ENCODE measurements around the gene MAP2K3.
"Not testable (repeated sequence)": the region's sequence is repeated elsewhere in the genome, so short reads cannot be mapped to it uniquely, and the experiment has no call there.

The MAP2K3 gene

GRCh38 chr17:21304551-21305151, 20.1 kb downstream of the MAP2K3 start:
- H3K4me1 ChIP-seq (ENCODE audit: control insufficient read depth, insufficient read depth, low read depth, low read length); DNase-seq; H4K91ac ChIP-seq (ENCODE audit: low read length); H2BK12ac ChIP-seq (ENCODE audit: low read length in 2 of 2); H3K27ac ChIP-seq (ENCODE audit: low read length, poor library complexity, severe bottlenecking); H3K18ac ChIP-seq (ENCODE audit: low read depth in 1 of 2, low read length in 2 of 2); H3K4ac ChIP-seq (ENCODE audit: low read depth in 1 of 2, low read length in 2 of 2); H2BK15ac ChIP-seq (ENCODE audit: low read depth, poor library complexity, severe bottlenecking); H3K14ac ChIP-seq (ENCODE audit: low read length in 2 of 2); H3K4me2 ChIP-seq (ENCODE audit: low read length, poor library complexity, severe bottlenecking); H2AK5ac ChIP-seq (ENCODE audit: low read length, severe bottlenecking); H3K9ac ChIP-seq (ENCODE audit: low read length); H4K8ac ChIP-seq (ENCODE audit: low read length); H2BK5ac ChIP-seq (ENCODE audit: low read depth, low read length, poor library complexity, severe bottlenecking); H3K9me3 ChIP-seq (ENCODE audit: control insufficient read depth, low read length); H3K27me3 ChIP-seq (ENCODE audit: control insufficient read depth in 1 of 2, insufficient read depth in 1 of 2, low read length in 2 of 2); H3K23ac ChIP-seq (ENCODE audit: low read length in 2 of 2); H2AFZ ChIP-seq (ENCODE audit: low read depth, low read length); H2BK120ac ChIP-seq (ENCODE audit: low read depth, low read length); H3K4me3 ChIP-seq (ENCODE audit: insufficient read depth in 1 of 2, low read depth in 1 of 2, low read length in 2 of 2): not testable (repeated sequence)
- peaks cover 70 to 84% of the 10 kb centered on the region in 2 experiments for H3K36me3 ChIP-seq (ENCODE audit: control insufficient read depth in 1 of 2, insufficient read depth in 2 of 2, low read depth in 1 of 2, low read length in 2 of 2)
- H3K79me1 ChIP-seq (replicated peaks; ENCODE audit: low read length, poor library complexity, severe bottlenecking) = peaks cover 10% of the 10 kb centered on the region
- 84% methylated on average over 17 of the region's 17 CpGs for WGBS

GRCh38 chr17:21305431-21306180, 21.1 kb downstream of the MAP2K3 start:
- not testable (repeated sequence) for H3K18ac ChIP-seq (ENCODE audit: low read depth in 1 of 2, low read length in 2 of 2); H2BK120ac ChIP-seq (ENCODE audit: low read depth, low read length); DNase-seq; H3K4me2 ChIP-seq (ENCODE audit: low read length, poor library complexity, severe bottlenecking); H4K8ac ChIP-seq (ENCODE audit: low read length); H3K9ac ChIP-seq (ENCODE audit: low read length); H3K23ac ChIP-seq (ENCODE audit: low read length in 2 of 2); H3K4ac ChIP-seq (ENCODE audit: low read depth in 1 of 2, low read length in 2 of 2); H3K4me1 ChIP-seq (ENCODE audit: control insufficient read depth, insufficient read depth, low read depth, low read length); H2BK15ac ChIP-seq (ENCODE audit: low read depth, poor library complexity, severe bottlenecking); H2AK5ac ChIP-seq (ENCODE audit: low read length, severe bottlenecking); H3K27me3 ChIP-seq (ENCODE audit: control insufficient read depth in 1 of 2, insufficient read depth in 1 of 2, low read length in 2 of 2); H4K91ac ChIP-seq (ENCODE audit: low read length); H3K14ac ChIP-seq (ENCODE audit: low read length in 2 of 2); H2BK5ac ChIP-seq (ENCODE audit: low read depth, low read length, poor library complexity, severe bottlenecking); H3K9me3 ChIP-seq (ENCODE audit: control insufficient read depth, low read length); H3K4me3 ChIP-seq (ENCODE audit: insufficient read depth in 1 of 2, low read depth in 1 of 2, low read length in 2 of 2); H3K79me1 ChIP-seq (replicated peaks; ENCODE audit: low read length, poor library complexity, severe bottlenecking); H2BK12ac ChIP-seq (ENCODE audit: low read length in 2 of 2); H2AFZ ChIP-seq (ENCODE audit: low read depth, low read length); H3K27ac ChIP-seq (ENCODE audit: low read length, poor library complexity, severe bottlenecking)
- peaks cover 65 to 83% of the 10 kb centered on the region in 2 experiments for H3K36me3 ChIP-seq (ENCODE audit: control insufficient read depth in 1 of 2, insufficient read depth in 2 of 2, low read depth in 1 of 2, low read length in 2 of 2)
- WGBS = 94% methylated on average over 8 of the region's 20 CpGs

- not testable (repeated sequence) for H3K14ac ChIP-seq (ENCODE audit: low read length in 2 of 2)
- 90% methylated on average over 7 of the region's 8 CpGs for whole genome bisulfite sequencing
Observed at GRCh38 chr17:21306611-21307272, 22.2 kb downstream of the MAP2K3 start.

GRCh38 chr17:21307273-21307625, 22.7 kb downstream of the MAP2K3 start:
- H3K4me1 ChIP-seq (ENCODE audit: control insufficient read depth, insufficient read depth, low read depth, low read length); H3K4me2 ChIP-seq (ENCODE audit: low read length, poor library complexity, severe bottlenecking); H3K18ac ChIP-seq (ENCODE audit: low read depth in 1 of 2, low read length in 2 of 2); H3K14ac ChIP-seq (ENCODE audit: low read length in 2 of 2); H3K4me3 ChIP-seq (ENCODE audit: insufficient read depth in 1 of 2, low read depth in 1 of 2, low read length in 2 of 2); H2AFZ ChIP-seq (ENCODE audit: low read depth, low read length); H2BK120ac ChIP-seq (ENCODE audit: low read depth, low read length); H2BK15ac ChIP-seq (ENCODE audit: low read depth, poor library complexity, severe bottlenecking); H3K79me1 ChIP-seq (replicated peaks; ENCODE audit: low read length, poor library complexity, severe bottlenecking); DNase-seq; H3K27ac ChIP-seq (ENCODE audit: low read length, poor library complexity, severe bottlenecking); H3K4ac ChIP-seq (ENCODE audit: low read depth in 1 of 2, low read length in 2 of 2); H2AK5ac ChIP-seq (ENCODE audit: low read length, severe bottlenecking); H3K23ac ChIP-seq (ENCODE audit: low read length in 2 of 2); H4K91ac ChIP-seq (ENCODE audit: low read length); H4K8ac ChIP-seq (ENCODE audit: low read length); H3K27me3 ChIP-seq (ENCODE audit: control insufficient read depth in 1 of 2, insufficient read depth in 1 of 2, low read length in 2 of 2); H2BK5ac ChIP-seq (ENCODE audit: low read depth, low read length, poor library complexity, severe bottlenecking); H2BK12ac ChIP-seq (ENCODE audit: low read length in 2 of 2); H3K9ac ChIP-seq (ENCODE audit: low read length); H3K9me3 ChIP-seq (ENCODE audit: control insufficient read depth, low read length): not testable (repeated sequence)
- 33% methylated on average over 1 of the region's 5 CpGs for WGBS
- peaks cover 62 to 80% of the 10 kb centered on the region in 2 experiments for H3K36me3 ChIP-seq (ENCODE audit: control insufficient read depth in 1 of 2, insufficient read depth in 2 of 2, low read depth in 1 of 2, low read length in 2 of 2)

More at GRCh38 chr17:21306611-21307272, 22.2 kb downstream of the MAP2K3 start:
- H3K4ac ChIP-seq (ENCODE audit: low read depth in 1 of 2, low read length in 2 of 2); H3K27ac ChIP-seq (ENCODE audit: low read length, poor library complexity, severe bottlenecking); H2AFZ ChIP-seq (ENCODE audit: low read depth, low read length); H3K18ac ChIP-seq (ENCODE audit: low read depth in 1 of 2, low read length in 2 of 2); H3K79me1 ChIP-seq (replicated peaks; ENCODE audit: low read length, poor library complexity, severe bottlenecking); H4K91ac ChIP-seq (ENCODE audit: low read length); H3K4me3 ChIP-seq (ENCODE audit: insufficient read depth in 1 of 2, low read depth in 1 of 2, low read length in 2 of 2); H3K9me3 ChIP-seq (ENCODE audit: control insufficient read depth, low read length); H3K27me3 ChIP-seq (ENCODE audit: control insufficient read depth in 1 of 2, insufficient read depth in 1 of 2, low read length in 2 of 2); H4K8ac ChIP-seq (ENCODE audit: low read length); H3K4me1 ChIP-seq (ENCODE audit: control insufficient read depth, insufficient read depth, low read depth, low read length); H3K23ac ChIP-seq (ENCODE audit: low read length in 2 of 2); H2BK15ac ChIP-seq (ENCODE audit: low read depth, poor library complexity, severe bottlenecking); H3K9ac ChIP-seq (ENCODE audit: low read length); H2BK5ac ChIP-seq (ENCODE audit: low read depth, low read length, poor library complexity, severe bottlenecking); H2BK12ac ChIP-seq (ENCODE audit: low read length in 2 of 2); H2AK5ac ChIP-seq (ENCODE audit: low read length, severe bottlenecking); H3K4me2 ChIP-seq (ENCODE audit: low read length, poor library complexity, severe bottlenecking); DNase-seq; H2BK120ac ChIP-seq (ENCODE audit: low read depth, low read length): not testable (repeated sequence)
- H3K36me3 ChIP-seq (ENCODE audit: control insufficient read depth in 1 of 2, insufficient read depth in 2 of 2, low read depth in 1 of 2, low read length in 2 of 2) = peaks cover 62 to 79% of the 10 kb centered on the region in 2 experiments
